PFSK-1 (cell line): ENCODE measurements around the gene TMEM250.

Source experiments
- FOXP2 ChIP-seq: optimal IDR thresholded peaks from 2 replicates; pipeline ENCODE3; 2011; ENCODE audit warnings: borderline replicate concordance, control low read depth, inconsistent platforms; ENCODE audit not compliant: insufficient read depth; ENCODE audit errors: extremely low read length, extremely low read depth
- POLR2AphosphoS5 ChIP-seq: IDR thresholded peaks from 2 replicates; pipeline ENCODE4 v1.6.1; 2012; ENCODE audit warnings: low read depth, mild to moderate bottlenecking, control low read depth, low read length, moderate library complexity
- REST ChIP-seq, 2 experiments: IDR thresholded peaks; 2 replicates each; pipeline versions ENCODE4 v1.6.1 to v1.8.0; 2011 to 2012; ENCODE audit warnings: low read depth in 2 of 2, low read length in 2 of 2, control low read depth in 1 of 2, inconsistent platforms in 1 of 2, mild to moderate bottlenecking in 1 of 2, moderate library complexity in 1 of 2; ENCODE audit not compliant: insufficient read depth in 1 of 2
- SIN3A ChIP-seq: IDR thresholded peaks from 2 replicates; pipeline ENCODE4 v1.6.1; 2012; ENCODE audit warnings: mild to moderate bottlenecking, low read length, moderate library complexity, borderline replicate concordance; ENCODE audit not compliant: insufficient read depth
- TAF1 ChIP-seq: IDR thresholded peaks from 2 replicates; pipeline ENCODE4 v1.6.1; 2012; ENCODE audit warnings: low read length, control low read depth, borderline replicate concordance; ENCODE audit not compliant: insufficient read depth

TMEM250 gene

GRCh38 chr9:136110082-136111061 is 8.3 kb downstream of the TMEM250 start:
- TF ChIP-seq TAF1: no peak
- no peak for TF ChIP-seq REST (IDR thresholded peaks at IDR 0.05; ENCODE audit: insufficient read depth in 1 of 2, low read depth in 2 of 2, low read length in 2 of 2)
- no peak for TF ChIP-seq SIN3A
- no peak for TF ChIP-seq POLR2AphosphoS5
- no peak for TF ChIP-seq FOXP2

GRCh38 chr9:136109351-136110081 is 9.2 kb downstream of the TMEM250 start:
- TF ChIP-seq REST (IDR thresholded peaks at IDR 0.05; ENCODE audit: insufficient read depth in 1 of 2, low read depth in 2 of 2, low read length in 2 of 2): no peak
- TF ChIP-seq TAF1: no peak
- no peak for TF ChIP-seq SIN3A
- TF ChIP-seq FOXP2: no peak
- no peak for TF ChIP-seq POLR2AphosphoS5

GRCh38 chr9:136108648-136109266 is 9.9 kb downstream of the TMEM250 start:
- TF ChIP-seq TAF1: no peak
- TF ChIP-seq REST (IDR thresholded peaks at IDR 0.05; ENCODE audit: insufficient read depth in 1 of 2, low read depth in 2 of 2, low read length in 2 of 2): no peak
- no peak for TF ChIP-seq POLR2AphosphoS5
- no peak for TF ChIP-seq FOXP2
- no peak for TF ChIP-seq SIN3A

GRCh38 chr9:136107953-136108647 is 10.6 kb downstream of the TMEM250 start:
- TF ChIP-seq POLR2AphosphoS5 (no peak), SIN3A (no peak), REST (IDR thresholded peaks at IDR 0.05; ENCODE audit: insufficient read depth in 1 of 2, low read depth in 2 of 2, low read length in 2 of 2) (no peak), TAF1 (no peak), FOXP2 (no peak)
